H1 (cell line): ENCODE data around the gene DICER1. TPM values are rescaled to one million over a fixed set of nuclear protein-coding genes. Genes with fewer than 3 reads are reported as not detected.

ENCODE experiments used
- CTBP2 ChIP-seq: IDR thresholded peaks from 2 replicates; pipeline ENCODE4 v1.7.0; 2011; ENCODE audit warnings: borderline replicate concordance, mild to moderate bottlenecking, moderate library complexity, mixed read lengths, low read length; ENCODE audit not compliant: insufficient read depth, insufficient read length
- EP300 ChIP-seq, 2 experiments: IDR thresholded peaks; 1 replicate in 1 of 2; 2 replicates in 1 of 2; pipeline ENCODE4 v1.6.1; 2011 to 2012; ENCODE audit warnings: low read depth in 2 of 2, low read length in 2 of 2, mild to moderate bottlenecking in 2 of 2, borderline replicate concordance in 1 of 2, inconsistent platforms in 1 of 2, moderate library complexity in 1 of 2
- FOSL1 ChIP-seq: IDR thresholded peaks from 2 replicates; pipeline ENCODE4 v1.6.1; 2011; ENCODE audit warnings: mild to moderate bottlenecking, low read depth, low read length, moderate library complexity; ENCODE audit not compliant: insufficient read depth
- RFX5 ChIP-seq: IDR thresholded peaks from 2 replicates; pipeline ENCODE4 v1.6.1; 2011; ENCODE audit warnings: low read depth, low read length, improper control_type of control experiment, borderline replicate concordance
- TAF7 ChIP-seq: optimal IDR thresholded peaks from 2 replicates; pipeline ENCODE3; 2011; ENCODE audit warnings: low read depth, mild to moderate bottlenecking, inconsistent platforms, low read length, moderate library complexity, borderline replicate concordance
- polyA plus RNA-seq, 7 experiments: library from polyadenylated mRNA; depleted of rRNA in 3 of 7; stranded (reverse) in 5 of 7; unstranded in 2 of 7; fragments of >200 nt in 5 of 7; fragments of 200-250 nt in 2 of 7; gene quantifications; 1 replicate in 5 of 7; 2 replicates in 1 of 7; 4 replicates in 1 of 7; pipeline versions ENCODE4 v1.2.1 to v1.2.3, GENCODE V29; 2011 to 2013; ENCODE audit warnings: missing spikeins in 2 of 7, mixed read lengths in 2 of 7
- total RNA-seq: library from RNA; stranded (reverse); fragmentation: NEBNext Ultra II Directional; extraction: Animal tissue kit (Norgen Biotek cat#: 25700); gene quantifications from 2 replicates; pipeline ENCODE4 v1.2.1, GENCODE V29; 2021
- TF ChIP-seq, protein P1 (sequence below): fragments of 300-600 bp; sonication (generic); IDR thresholded peaks from 2 replicates; pipeline ENCODE4 v1.7.1; 2012; ENCODE audit warnings: low read length, moderate library complexity, mild to moderate bottlenecking, inconsistent platforms; ENCODE audit not compliant: insufficient replicate concordance
- TF ChIP-seq, protein P2 (sequence below): IDR thresholded peaks from 2 replicates; pipeline ENCODE4 v1.6.1; 2011; ENCODE audit warnings: low read length, improper control_type of control experiment
- TF ChIP-seq, protein P3 (sequence below): IDR thresholded peaks from 2 replicates; pipeline ENCODE4 v1.6.1; 2012; ENCODE audit warnings: low read length, inconsistent platforms

The DICER1 gene
- total and polyA plus RNA-seq, 2 of the 8 experiments (the other 6 are each of a cell fraction or from before 2014, with no cell fraction given): 11.9 to 61.8 TPM

DNA sequence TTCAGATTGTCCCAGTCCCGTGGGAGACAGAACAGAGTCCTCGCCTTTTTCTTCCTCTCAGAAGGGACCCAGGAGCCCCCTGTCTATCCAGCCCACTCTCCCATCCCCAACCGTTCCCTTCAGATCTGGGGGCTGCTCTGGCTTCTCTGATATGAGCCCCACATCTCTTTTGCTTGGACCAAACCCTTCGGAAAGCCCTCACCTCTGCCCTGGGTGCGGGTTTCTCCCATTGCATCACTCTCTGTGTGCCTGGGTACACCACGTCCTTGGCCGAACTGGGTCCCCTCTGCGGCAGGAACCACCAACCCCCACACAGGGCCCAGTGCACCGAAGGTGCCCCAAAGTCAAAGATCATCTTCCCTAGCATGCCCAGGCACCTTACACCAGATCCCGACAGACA is 87.8 kb downstream of the DICER1 start (continued):
- TF ChIP-seq, protein P1, sequence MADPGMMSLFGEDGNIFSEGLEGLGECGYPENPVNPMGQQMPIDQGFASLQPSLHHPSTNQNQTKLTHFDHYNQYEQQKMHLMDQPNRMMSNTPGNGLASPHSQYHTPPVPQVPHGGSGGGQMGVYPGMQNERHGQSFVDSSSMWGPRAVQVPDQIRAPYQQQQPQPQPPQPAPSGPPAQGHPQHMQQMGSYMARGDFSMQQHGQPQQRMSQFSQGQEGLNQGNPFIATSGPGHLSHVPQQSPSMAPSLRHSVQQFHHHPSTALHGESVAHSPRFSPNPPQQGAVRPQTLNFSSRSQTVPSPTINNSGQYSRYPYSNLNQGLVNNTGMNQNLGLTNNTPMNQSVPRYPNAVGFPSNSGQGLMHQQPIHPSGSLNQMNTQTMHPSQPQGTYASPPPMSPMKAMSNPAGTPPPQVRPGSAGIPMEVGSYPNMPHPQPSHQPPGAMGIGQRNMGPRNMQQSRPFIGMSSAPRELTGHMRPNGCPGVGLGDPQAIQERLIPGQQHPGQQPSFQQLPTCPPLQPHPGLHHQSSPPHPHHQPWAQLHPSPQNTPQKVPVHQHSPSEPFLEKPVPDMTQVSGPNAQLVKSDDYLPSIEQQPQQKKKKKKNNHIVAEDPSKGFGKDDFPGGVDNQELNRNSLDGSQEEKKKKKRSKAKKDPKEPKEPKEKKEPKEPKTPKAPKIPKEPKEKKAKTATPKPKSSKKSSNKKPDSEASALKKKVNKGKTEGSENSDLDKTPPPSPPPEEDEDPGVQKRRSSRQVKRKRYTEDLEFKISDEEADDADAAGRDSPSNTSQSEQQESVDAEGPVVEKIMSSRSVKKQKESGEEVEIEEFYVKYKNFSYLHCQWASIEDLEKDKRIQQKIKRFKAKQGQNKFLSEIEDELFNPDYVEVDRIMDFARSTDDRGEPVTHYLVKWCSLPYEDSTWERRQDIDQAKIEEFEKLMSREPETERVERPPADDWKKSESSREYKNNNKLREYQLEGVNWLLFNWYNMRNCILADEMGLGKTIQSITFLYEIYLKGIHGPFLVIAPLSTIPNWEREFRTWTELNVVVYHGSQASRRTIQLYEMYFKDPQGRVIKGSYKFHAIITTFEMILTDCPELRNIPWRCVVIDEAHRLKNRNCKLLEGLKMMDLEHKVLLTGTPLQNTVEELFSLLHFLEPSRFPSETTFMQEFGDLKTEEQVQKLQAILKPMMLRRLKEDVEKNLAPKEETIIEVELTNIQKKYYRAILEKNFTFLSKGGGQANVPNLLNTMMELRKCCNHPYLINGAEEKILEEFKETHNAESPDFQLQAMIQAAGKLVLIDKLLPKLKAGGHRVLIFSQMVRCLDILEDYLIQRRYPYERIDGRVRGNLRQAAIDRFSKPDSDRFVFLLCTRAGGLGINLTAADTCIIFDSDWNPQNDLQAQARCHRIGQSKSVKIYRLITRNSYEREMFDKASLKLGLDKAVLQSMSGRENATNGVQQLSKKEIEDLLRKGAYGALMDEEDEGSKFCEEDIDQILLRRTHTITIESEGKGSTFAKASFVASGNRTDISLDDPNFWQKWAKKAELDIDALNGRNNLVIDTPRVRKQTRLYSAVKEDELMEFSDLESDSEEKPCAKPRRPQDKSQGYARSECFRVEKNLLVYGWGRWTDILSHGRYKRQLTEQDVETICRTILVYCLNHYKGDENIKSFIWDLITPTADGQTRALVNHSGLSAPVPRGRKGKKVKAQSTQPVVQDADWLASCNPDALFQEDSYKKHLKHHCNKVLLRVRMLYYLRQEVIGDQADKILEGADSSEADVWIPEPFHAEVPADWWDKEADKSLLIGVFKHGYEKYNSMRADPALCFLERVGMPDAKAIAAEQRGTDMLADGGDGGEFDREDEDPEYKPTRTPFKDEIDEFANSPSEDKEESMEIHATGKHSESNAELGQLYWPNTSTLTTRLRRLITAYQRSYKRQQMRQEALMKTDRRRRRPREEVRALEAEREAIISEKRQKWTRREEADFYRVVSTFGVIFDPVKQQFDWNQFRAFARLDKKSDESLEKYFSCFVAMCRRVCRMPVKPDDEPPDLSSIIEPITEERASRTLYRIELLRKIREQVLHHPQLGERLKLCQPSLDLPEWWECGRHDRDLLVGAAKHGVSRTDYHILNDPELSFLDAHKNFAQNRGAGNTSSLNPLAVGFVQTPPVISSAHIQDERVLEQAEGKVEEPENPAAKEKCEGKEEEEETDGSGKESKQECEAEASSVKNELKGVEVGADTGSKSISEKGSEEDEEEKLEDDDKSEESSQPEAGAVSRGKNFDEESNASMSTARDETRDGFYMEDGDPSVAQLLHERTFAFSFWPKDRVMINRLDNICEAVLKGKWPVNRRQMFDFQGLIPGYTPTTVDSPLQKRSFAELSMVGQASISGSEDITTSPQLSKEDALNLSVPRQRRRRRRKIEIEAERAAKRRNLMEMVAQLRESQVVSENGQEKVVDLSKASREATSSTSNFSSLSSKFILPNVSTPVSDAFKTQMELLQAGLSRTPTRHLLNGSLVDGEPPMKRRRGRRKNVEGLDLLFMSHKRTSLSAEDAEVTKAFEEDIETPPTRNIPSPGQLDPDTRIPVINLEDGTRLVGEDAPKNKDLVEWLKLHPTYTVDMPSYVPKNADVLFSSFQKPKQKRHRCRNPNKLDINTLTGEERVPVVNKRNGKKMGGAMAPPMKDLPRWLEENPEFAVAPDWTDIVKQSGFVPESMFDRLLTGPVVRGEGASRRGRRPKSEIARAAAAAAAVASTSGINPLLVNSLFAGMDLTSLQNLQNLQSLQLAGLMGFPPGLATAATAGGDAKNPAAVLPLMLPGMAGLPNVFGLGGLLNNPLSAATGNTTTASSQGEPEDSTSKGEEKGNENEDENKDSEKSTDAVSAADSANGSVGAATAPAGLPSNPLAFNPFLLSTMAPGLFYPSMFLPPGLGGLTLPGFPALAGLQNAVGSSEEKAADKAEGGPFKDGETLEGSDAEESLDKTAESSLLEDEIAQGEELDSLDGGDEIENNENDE: no peak
- no peak for TF ChIP-seq FOSL1
- TF ChIP-seq EP300 (IDR thresholded peaks at IDR 0.05; ENCODE audit: borderline replicate concordance in 1 of 2, low read depth in 2 of 2, low read length in 2 of 2): no peak
- TF ChIP-seq, protein P2, sequence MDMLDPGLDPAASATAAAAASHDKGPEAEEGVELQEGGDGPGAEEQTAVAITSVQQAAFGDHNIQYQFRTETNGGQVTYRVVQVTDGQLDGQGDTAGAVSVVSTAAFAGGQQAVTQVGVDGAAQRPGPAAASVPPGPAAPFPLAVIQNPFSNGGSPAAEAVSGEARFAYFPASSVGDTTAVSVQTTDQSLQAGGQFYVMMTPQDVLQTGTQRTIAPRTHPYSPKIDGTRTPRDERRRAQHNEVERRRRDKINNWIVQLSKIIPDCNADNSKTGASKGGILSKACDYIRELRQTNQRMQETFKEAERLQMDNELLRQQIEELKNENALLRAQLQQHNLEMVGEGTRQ: no peak
- TF ChIP-seq, protein P3, sequence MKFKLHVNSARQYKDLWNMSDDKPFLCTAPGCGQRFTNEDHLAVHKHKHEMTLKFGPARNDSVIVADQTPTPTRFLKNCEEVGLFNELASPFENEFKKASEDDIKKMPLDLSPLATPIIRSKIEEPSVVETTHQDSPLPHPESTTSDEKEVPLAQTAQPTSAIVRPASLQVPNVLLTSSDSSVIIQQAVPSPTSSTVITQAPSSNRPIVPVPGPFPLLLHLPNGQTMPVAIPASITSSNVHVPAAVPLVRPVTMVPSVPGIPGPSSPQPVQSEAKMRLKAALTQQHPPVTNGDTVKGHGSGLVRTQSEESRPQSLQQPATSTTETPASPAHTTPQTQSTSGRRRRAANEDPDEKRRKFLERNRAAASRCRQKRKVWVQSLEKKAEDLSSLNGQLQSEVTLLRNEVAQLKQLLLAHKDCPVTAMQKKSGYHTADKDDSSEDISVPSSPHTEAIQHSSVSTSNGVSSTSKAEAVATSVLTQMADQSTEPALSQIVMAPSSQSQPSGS: no peak
- TF ChIP-seq CTBP2: no peak
- no peak for TF ChIP-seq RFX5
- no peak for TF ChIP-seq TAF7
